ENCODE measurements around the gene ARHGEF26.

- TF ChIP-seq CTCF (IDR thresholded peaks at IDR 0.05; ENCODE audit: low read depth, low read length) (no peak), POLR2A (IDR thresholded peaks at IDR 0.05; ENCODE audit: extremely low read depth, insufficient read length) (no peak)
These were observed 133.3 kb downstream of the ARHGEF26 start for GRCh38 chr3:154254527-154254926.
